CMK (cell line): ENCODE measurements around the gene CYSTM1.

Experiments
- DNase-seq: peaks from one replicate; pipeline ENCODE4 v3.0.0-alpha.2; 2010; ENCODE audit warnings: low read depth

Gene CYSTM1

DNA sequence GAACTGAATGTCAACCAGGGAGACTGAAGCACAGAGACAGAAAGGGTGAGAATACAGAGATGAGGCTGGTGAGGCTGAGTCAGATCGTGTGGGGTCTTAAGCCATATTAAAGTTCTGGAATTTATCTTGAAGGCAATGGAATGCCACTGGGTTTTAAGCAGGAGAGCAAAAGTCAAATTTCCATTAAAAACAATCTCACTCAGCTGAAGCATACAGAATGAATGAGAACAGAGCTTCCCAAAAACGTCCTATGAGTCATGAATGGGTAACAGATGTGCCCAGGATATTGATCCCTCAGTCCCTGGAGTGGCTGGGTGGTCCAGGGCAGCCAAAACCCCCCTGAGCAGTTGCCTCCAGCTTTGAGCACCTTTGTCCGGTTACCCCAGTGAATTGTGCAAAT is 83.0 kb downstream of the CYSTM1 start:
- no peak for DNase-seq

DNA sequence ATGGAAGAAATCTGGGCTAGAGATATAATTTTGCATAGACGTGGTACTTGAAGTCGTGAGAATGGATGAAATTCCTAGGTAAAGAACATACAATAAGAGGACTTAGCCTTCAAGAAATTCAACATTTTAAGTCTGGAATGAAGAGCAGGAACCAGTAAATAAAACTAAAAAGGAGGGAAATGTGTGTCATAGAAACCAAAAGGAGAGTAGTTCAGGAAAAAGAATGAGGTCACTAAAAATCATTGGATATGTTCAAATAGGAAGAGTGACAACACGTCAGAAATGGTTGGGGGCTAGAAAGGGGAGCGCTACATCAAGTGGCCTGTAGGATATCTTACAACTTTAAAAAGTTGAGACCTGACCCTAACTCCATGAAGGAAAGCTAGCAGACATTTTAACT is 83.9 kb downstream of the CYSTM1 start:
- no peak for DNase-seq

- no peak for DNase-seq
These were observed 84.5 kb downstream of the CYSTM1 start for GRCh38 chr5:140259500-140259899.

DNA sequence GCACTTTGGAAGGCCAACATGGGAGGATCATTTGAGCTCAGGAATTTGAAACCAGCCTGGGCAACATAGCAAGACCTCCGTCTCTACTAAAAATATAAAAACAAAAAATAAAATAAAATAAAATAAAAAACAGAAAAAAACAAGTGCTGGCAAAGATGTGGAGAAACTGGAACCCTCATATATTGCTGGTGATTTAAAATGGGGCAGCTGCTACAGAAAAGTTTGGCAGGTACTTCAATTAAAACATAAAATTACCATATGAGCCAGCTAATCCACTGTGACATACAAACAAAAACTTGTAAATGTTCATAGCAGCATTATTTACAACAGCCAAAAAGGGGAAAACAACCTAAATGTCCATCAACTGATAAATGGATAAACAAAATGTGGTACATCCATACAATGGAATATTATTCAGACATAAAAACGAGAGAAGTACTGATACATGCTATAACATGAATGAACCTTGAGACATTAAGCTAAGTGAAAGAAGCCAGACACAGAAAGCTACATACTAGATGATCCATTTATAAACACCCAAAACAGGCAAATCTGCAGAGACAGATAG is 85.2 kb downstream of the CYSTM1 start:
- DNase-seq, result no peak

DNA sequence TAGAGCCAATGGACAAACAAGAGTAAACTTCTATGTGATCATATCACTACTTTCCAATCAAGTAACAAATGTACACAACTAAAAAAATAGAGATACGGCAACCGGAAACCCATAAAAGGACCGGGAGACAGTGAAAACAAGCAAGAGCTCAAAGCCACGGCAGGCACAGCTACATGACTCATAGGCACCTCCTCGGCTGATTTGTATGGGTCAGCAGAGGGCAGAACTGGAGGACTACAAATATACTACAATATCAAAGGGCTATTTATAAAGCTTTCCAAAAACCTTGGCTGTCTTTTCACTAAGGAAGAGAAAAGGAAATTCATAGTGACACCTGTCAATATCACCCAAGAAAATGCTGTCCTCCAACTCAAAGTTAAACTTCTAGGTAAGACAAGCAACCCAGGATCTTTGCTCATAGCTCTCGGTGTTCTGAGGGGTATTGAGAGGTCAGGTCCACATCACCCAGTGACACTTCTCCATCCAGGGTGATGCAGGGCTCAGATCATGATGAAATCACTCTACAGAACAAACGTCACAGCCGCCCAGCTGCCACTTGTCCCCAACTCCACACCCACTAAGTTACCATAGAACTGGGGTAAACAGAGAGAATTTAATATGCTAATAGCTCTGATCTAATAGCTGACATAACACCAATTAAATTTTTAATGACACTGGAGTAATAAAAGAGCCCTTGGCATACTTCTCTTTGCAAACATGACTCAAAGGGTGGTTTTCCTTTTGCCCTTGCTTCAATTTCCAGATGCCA is 86.6 kb downstream of the CYSTM1 start:
- DNase-seq, result no peak

DNA sequence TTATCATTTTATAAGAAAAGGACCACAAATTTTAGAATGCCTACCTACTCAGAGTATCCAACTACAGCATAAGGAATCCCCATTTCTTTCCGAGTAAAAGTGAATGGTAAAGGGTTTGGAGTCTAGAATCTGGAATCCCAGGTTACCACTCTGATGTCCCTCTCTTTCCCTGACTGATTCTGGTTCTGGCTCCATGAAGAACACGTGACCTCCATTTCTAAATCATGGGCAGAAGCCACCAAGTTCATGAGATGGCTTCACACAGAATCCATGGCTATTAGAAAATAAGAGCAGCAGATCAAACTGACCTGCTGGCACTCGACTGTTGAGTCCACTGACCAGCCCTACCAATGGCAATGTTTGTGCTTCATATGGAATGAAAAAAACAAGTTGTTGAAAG is 87.2 kb downstream of the CYSTM1 start:
- DNase-seq, result no peak

DNA sequence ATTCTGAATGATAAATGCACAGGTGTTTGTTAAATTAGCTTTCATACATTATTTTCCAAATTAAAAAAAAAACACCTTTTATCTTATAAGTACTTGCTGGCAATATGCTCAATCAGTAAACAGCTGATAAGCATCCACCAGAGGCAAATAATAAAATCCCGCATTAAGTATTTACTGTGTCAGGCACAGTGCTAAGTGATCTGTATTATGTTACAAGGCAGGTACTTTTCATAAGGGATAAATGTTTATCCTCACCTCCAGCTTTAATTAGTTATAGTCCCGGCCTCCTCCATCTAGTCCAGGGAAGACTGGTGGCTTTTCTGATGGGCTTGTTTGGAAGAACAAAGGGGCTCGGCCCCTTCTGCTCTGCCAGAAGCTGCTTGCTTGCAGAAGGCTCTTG is 87.9 kb downstream of the CYSTM1 start:
- no peak for DNase-seq

DNA sequence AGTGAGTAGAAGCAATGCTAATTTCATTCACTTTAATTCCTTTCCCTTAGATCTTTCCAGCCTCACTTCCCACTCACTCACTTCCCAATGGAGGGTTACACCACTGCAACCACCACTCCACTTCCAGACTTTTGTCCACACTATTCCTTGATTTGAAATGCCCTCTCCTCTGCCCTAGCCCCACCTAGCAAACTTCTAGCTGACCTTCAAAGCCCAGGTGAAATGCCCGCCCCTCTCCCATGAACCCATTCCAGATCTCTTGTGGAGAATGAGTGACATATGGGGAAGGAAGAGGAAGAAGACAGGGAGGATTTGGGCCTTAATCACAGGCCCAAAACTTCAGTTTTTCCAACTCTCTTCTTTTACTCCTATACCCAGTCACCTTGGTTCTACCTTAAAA is 90.9 kb downstream of the CYSTM1 start:
- no peak for DNase-seq

DNA sequence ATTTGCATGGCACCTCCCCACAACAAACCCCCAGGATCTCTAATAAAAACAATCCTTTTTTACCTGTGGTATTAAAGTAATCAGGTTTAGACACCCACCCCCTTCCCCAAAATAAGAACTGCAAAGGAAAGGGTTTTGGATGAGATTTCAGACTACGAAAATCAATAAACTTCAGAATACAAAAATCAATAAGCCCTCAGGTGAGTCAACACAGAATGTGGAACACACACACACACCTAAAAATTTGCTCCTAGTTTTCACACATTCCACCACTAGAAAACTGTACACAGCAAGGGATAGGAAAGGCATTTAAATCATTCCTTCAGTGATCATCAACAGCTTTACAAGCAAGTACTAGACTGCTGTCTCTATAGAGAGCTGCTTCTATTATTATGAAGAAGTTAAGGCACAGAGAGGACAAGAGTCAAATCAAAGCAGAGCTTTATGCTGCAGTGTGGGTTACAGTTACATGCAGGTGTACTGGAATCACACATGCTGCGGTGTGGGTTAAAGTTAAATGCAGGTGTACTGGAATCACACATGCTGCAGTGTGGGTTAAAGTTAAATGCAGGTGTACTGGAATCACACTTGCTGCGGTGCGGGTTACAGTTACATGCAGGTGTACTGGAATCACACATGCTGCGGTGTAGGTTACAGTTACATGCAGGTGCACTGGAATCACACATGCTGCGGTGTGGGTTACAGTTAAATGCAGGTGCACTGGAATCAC is 91.6 kb downstream of the CYSTM1 start:
- no peak for DNase-seq

DNA sequence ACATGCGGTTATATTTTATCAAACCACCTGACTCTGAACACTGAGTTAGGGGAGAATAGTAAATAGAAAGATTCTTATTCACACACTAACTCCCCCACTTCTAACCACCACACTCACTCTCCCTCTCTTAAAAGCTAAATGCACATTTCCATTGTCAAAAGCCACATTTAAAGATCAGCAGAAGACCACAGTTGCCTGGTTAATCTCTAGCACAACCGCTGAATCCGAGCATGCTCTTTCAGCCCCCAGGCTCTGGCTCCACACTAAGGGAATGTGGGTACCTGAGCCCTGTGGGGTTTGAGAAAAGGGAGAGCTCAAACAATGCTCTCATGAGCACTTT is 92.2 kb downstream of the CYSTM1 start:
- DNase-seq, result no peak

GRCh38 chr5:140267559-140268018 is 92.6 kb downstream of the CYSTM1 start:
- DNase-seq, result no peak

DNA sequence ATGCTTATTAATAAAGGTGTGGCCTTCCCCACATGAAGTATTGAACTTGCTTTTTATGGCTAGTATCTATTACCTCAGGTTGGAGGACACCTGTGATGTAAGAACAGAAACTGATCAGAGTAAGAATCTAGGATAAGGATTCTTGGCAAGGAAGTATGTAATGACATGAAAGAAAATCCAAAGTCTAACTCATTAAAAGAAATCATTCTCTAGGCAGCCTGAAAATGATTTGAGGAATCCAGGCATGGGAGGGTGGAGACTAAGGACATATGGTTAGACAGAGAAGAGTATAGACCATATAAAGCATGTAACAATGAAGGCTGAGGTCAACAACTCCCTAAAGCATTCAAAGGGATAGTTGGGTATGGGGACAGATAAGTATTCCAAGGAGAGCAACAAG is 95.0 kb downstream of the CYSTM1 start:
- no peak for DNase-seq

GRCh38 chr5:140273401-140273877 is 98.5 kb downstream of the CYSTM1 start:
- no peak for DNase-seq

- DNase-seq, result no peak
These were observed 100.8 kb downstream of the CYSTM1 start for GRCh38 chr5:140275837-140276236.

DNA sequence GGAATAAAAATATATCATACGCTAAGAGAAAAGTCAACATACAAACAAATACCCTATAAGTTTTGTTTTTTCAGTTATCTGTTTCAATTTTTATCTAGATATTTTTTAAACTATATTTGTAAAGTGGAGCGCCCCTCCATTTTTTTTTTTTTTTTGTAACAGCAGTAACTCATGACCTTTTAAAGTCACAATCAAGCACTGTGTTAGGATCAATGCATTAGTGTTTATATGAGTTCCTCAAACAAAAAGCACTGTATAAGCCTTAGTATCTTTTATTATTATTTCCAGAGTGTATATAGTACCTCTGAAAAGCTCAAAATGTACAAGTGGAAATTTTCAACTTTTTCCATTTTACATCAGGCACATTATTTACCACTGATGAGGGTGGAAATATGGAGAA is 107.3 kb downstream of the CYSTM1 start:
- no peak for DNase-seq

DNA sequence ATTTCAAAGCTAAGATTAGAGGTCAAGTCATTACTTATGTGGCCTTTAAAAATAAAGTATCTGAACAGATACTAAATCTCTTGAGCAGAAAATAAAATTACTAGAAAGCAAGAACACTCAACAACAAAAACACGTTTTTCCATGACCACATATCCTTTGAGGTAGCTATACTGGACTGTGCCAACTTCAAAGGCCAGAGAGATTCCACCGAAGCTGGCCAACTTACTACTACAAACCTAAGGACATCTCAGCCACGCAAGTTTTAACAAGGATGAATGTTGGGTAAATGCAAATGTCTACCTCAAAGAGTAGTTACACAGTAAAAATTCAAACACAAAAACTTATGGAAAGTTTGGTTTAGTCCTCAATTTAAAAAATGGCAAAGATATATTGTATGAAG is 109.0 kb downstream of the CYSTM1 start:
- no peak for DNase-seq

DNA sequence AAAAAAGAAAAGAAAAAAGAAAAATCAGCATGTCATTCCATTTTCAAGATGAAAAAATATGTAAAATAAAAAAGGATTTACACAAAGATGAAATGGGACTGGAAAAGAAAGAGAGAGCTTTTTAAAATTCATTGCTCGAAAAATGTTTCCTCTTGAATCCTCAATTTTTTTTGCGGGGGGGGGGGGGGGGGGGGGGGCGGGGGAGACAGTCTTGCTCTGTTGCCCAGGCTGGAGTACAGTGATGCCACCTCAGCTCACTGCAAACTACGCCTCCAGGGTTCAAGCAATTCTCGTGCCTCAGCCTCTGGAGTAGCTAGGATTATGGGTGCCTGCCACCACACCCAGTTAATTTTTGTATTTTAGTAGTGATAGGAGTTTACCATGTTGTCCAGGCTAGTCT is 111.4 kb downstream of the CYSTM1 start:
- no peak for DNase-seq

DNA sequence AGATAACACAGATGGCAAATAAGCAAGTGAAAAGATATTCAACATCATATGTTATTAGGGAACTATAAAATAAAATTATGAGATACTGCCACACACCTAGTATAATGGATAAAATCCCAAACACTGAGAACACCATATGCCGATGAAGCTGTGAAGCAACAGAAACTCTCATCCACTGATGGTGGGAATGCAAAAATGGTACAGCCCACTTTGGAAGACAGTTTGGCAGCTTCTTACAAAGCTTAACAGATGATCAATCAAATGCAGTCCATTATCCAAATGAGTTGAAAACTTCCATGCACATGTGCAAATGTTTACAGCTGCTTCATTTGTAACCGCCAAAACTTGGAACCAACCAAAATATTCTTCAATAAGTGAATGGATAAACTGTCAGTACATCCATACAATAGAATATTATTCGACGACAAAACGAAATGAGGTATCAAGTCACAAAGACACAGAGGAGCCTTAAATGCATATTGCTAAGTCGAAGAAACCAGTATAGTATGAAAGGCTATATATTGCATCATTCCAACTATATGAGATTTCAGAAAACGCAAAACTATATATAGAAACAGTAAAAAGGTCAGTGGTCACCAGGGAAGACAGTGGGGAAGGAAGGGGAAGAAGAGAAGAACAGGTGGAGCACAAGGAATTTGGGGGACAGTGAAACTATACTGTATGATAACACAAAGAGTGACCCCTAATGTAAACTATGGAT is 113.0 kb downstream of the CYSTM1 start:
- no peak for DNase-seq

GRCh38 chr5:140292212-140293036 is 117.4 kb downstream of the CYSTM1 start:
- no peak for DNase-seq
